Common myeloid progenitor, CD34-positive (primary cell): ENCODE measurements around the gene DIS3L2.

Experiments
- CTCF ChIA-PET: fragments of 350-600 bp; sonication (Branson Sonifier 250); formaldehyde crosslinking; loops from one replicate; lab custom pipeline; 2021; ENCODE audit warnings: antibody characterized with exemption; lab: Charles Lee
- POLR2A ChIA-PET: fragments of 350-600 bp; sonication (Branson Sonifier 250); formaldehyde crosslinking; loops from one replicate; lab custom pipeline; 2021; ENCODE audit warnings: antibody characterized with exemption; lab: Charles Lee
- DNase-seq, 3 donors: peaks; one replicate each; pipeline versions ENCODE4 v3.0.0 to v3.0.0-alpha.2; 2013
- H3K27ac ChIP-seq, 2 experiments: 1 replicate in 1 of 2; 2 replicates in 1 of 2; pipeline ENCODE4 v1.7.0; 2013; ENCODE audit warnings: inconsistent platforms in 2 of 2, low read length in 2 of 2, mild to moderate bottlenecking in 2 of 2, low read depth in 1 of 2, moderate library complexity in 1 of 2; ENCODE audit not compliant: severe bottlenecking in 2 of 2, insufficient read depth in 1 of 2, poor library complexity in 1 of 2
- H3K27me3 ChIP-seq, 5 experiments: replicated peaks in 2 of 5; 1 replicate in 3 of 5; 2 replicates in 2 of 5; pipeline versions ENCODE4 v1.6.1 to v1.7.0; 2013; ENCODE audit warnings: low read length in 4 of 5, mild to moderate bottlenecking in 2 of 5, moderate library complexity in 2 of 5, inconsistent platforms in 1 of 5; ENCODE audit not compliant: insufficient read depth in 5 of 5, control insufficient read depth in 4 of 5
- H3K36me3 ChIP-seq, 4 experiments: 1 replicate in 2 of 4; 2 replicates in 2 of 4; pipeline versions ENCODE4 v1.6.1 to v1.7.0; 2013; ENCODE audit warnings: low read length in 3 of 4, control low read depth in 1 of 4, mild to moderate bottlenecking in 1 of 4; ENCODE audit not compliant: control insufficient read depth in 4 of 4, insufficient read depth in 4 of 4
- H3K4me1 ChIP-seq, 4 experiments: 1 replicate in 3 of 4; 2 replicates in 1 of 4; pipeline versions ENCODE4 v1.6.1 to v1.7.1; 2013; ENCODE audit warnings: low read length in 3 of 4, mild to moderate bottlenecking in 3 of 4, control low read depth in 1 of 4, inconsistent platforms in 1 of 4, moderate library complexity in 1 of 4; ENCODE audit not compliant: control insufficient read depth in 4 of 4, insufficient read depth in 4 of 4; ENCODE audit errors: control extremely low read depth in 1 of 4
- H3K4me3 ChIP-seq, 7 experiments: 1 replicate in 4 of 7; 2 replicates in 3 of 7; pipeline versions ENCODE4 v1.5.1 to v1.7.0; 2013; ENCODE audit warnings: mild to moderate bottlenecking in 7 of 7, low read length in 6 of 7, moderate library complexity in 6 of 7, inconsistent platforms in 2 of 7, low read depth in 2 of 7, control low read depth in 1 of 7; ENCODE audit not compliant: insufficient read depth in 4 of 7, control insufficient read depth in 1 of 7; ENCODE audit errors: extremely low read depth in 1 of 7
- H3K9me3 ChIP-seq, 5 experiments: 1 replicate in 4 of 5; 2 replicates in 1 of 5; pipeline versions ENCODE4 v1.6.1 to v1.7.1; 2013; ENCODE audit warnings: low read length in 4 of 5, mild to moderate bottlenecking in 2 of 5, inconsistent platforms in 1 of 5, low read depth in 1 of 5, moderate library complexity in 1 of 5; ENCODE audit not compliant: control insufficient read depth in 4 of 5, insufficient read depth in 2 of 5; ENCODE audit errors: control extremely low read depth in 1 of 5
- WGBS: methylation state at CpG from one replicate; pipeline ENCODE4 v1.1.5; 2013; ENCODE audit not compliant: insufficient coverage; 5-methylcytosine and 5-hydroxymethylcytosine counted together

The DIS3L2 gene

GRCh38 chr2:231933916-231934401 lies 27.6 kb upstream of the DIS3L2 start:
- no peaks in the 10 kb centered on the region for H3K36me3 ChIP-seq
- H3K4me1 ChIP-seq, result peaks cover 0 to 7% (median 0%) of the 10 kb centered on the region in 4 experiments
- no peak overlapping the region for H3K4me3 ChIP-seq
- 94% methylated on average over 11 of the region's 13 CpGs for WGBS
- H3K27ac ChIP-seq, result no peak overlapping the region
- CTCF ChIA-PET, result interaction anchor here (1.0 to 1.4 kb wide), 3 partner anchors 9 to 409 kb away, joined by 3 to 4 read pairs (median 3); no protein-coding TSS in a partner anchor
- POLR2A ChIA-PET, result no interaction called here
- DNase-seq, result no peak
- peaks cover 0 to 8% (median 6%) of the 10 kb centered on the region in 5 experiments for H3K27me3 ChIP-seq
- no peaks in the 10 kb centered on the region for H3K9me3 ChIP-seq

GRCh38 chr2:231934441-231935206 lies 26.9 kb upstream of the DIS3L2 start:
- 94% methylated on average over 8 of the region's 8 CpGs for WGBS
- POLR2A ChIA-PET, result interaction anchor here (0.7 kb wide), 1 partner anchor 373 kb away, joined by 3 read pairs; no protein-coding TSS in a partner anchor
- DNase-seq, result no peak
- H3K4me1 ChIP-seq, result peaks cover 0 to 7% (median 0%) of the 10 kb centered on the region in 4 experiments
- no peaks in the 10 kb centered on the region for H3K9me3 ChIP-seq
- CTCF ChIA-PET, result interaction anchor here (1.0 to 1.4 kb wide), 4 partner anchors 10 to 408 kb away, joined by 3 to 4 read pairs (median 4); no protein-coding TSS in a partner anchor
- peaks cover 0 to 8% (median 6%) of the 10 kb centered on the region in 5 experiments for H3K27me3 ChIP-seq
- H3K27ac ChIP-seq, result no peak overlapping the region
- no peak overlapping the region for H3K4me3 ChIP-seq
- no peaks in the 10 kb centered on the region for H3K36me3 ChIP-seq

GRCh38 chr2:231935207-231935524 lies 26.3 kb upstream of the DIS3L2 start:
- CTCF ChIA-PET, result interaction anchor here (1.0 to 1.4 kb wide), 2 partner anchors 56 to 393 kb away, joined by 3 to 4 read pairs; no protein-coding TSS in a partner anchor
- no peak for DNase-seq
- H3K36me3 ChIP-seq, result no peaks in the 10 kb centered on the region
- no peaks in the 10 kb centered on the region for H3K9me3 ChIP-seq
- peaks cover 0 to 7% (median 0%) of the 10 kb centered on the region in 4 experiments for H3K4me1 ChIP-seq
- 93% methylated on average over 3 of the region's 4 CpGs for WGBS
- POLR2A ChIA-PET, result no interaction called here
- no peak overlapping the region for H3K27ac ChIP-seq
- H3K4me3 ChIP-seq, result no peak overlapping the region
- peaks cover 0 to 7% (median 6%) of the 10 kb centered on the region in 5 experiments for H3K27me3 ChIP-seq

GRCh38 chr2:231935815-231936214 lies 25.7 kb upstream of the DIS3L2 start:
- H3K9me3 ChIP-seq, result no peaks in the 10 kb centered on the region
- peaks cover 0 to 12% (median 3%) of the 10 kb centered on the region in 4 experiments for H3K4me1 ChIP-seq
- no peak overlapping the region for H3K4me3 ChIP-seq
- ChIA-PET POLR2A (no interaction called here), CTCF (interaction anchor here (1.0 kb wide), 1 partner anchor 392 kb away, joined by 4 read pairs; no protein-coding TSS in a partner anchor)
- peaks cover 0 to 7% (median 2%) of the 10 kb centered on the region in 5 experiments for H3K27me3 ChIP-seq
- WGBS, result 100% methylated on average over 1 of the region's 1 CpG
- no peaks in the 10 kb centered on the region for H3K36me3 ChIP-seq
- H3K27ac ChIP-seq, result no peak overlapping the region
- no peak for DNase-seq

- no peaks in the 10 kb centered on the region for H3K36me3 ChIP-seq
- POLR2A ChIA-PET, result no interaction called here
- no peak overlapping the region for H3K27ac ChIP-seq
- no peak overlapping the region for H3K4me3 ChIP-seq
- CTCF ChIA-PET, result no interaction called here
- H3K9me3 ChIP-seq, result no peaks in the 10 kb centered on the region
- H3K4me1 ChIP-seq, result peaks cover 0 to 15% (median 7%) of the 10 kb centered on the region in 4 experiments
- peaks cover 0 to 5% (median 0%) of the 10 kb centered on the region in 5 experiments for H3K27me3 ChIP-seq
- 100% methylated on average over 1 of the region's 4 CpGs for WGBS
- no peak for DNase-seq
These were observed 25.0 kb upstream of the DIS3L2 start for GRCh38 chr2:231936491-231936890.

- Histone ChIP-seq H3K4me3 (no peak overlapping the region), H3K36me3 (no peaks in the 10 kb centered on the region), H3K4me1 (peaks cover 0 to 15% (median 7%) of the 10 kb centered on the region in 4 experiments), H3K27ac (no peak overlapping the region), H3K27me3 (no peaks in the 10 kb centered on the region), H3K9me3 (no peaks in the 10 kb centered on the region)
- ChIA-PET CTCF (no interaction called here), POLR2A (no interaction called here)
- no peak for DNase-seq
- WGBS, result no CpG with 5 or more reads among the region's 7 CpGs
These were observed 24.5 kb upstream of the DIS3L2 start for GRCh38 chr2:231937057-231937456.

- CTCF ChIA-PET, result interaction anchor here (1.0 kb wide), 1 partner anchor 38 kb away, joined by 4 read pairs; no protein-coding TSS in a partner anchor
- DNase-seq, result no peak
- WGBS, result 100% methylated on average over 4 of the region's 4 CpGs
- Histone ChIP-seq H3K4me1 (peaks cover 0 to 13% (median 7%) of the 10 kb centered on the region in 4 experiments), H3K4me3 (no peak overlapping the region), H3K27ac (no peak overlapping the region), H3K9me3 (no peaks in the 10 kb centered on the region), H3K27me3 (no peaks in the 10 kb centered on the region), H3K36me3 (no peaks in the 10 kb centered on the region)
- POLR2A ChIA-PET, result no interaction called here
These were observed 22.5 kb upstream of the DIS3L2 start for GRCh38 chr2:231939022-231939421.
